ENCODE results near the gene SLC9A7. TPM values are rescaled to one million over a fixed set of nuclear protein-coding genes. Genes with fewer than 3 reads are reported as not detected.
A peak's percentile ranks its signal among the peaks of the same experiment; 100 is the strongest.

The SLC9A7 gene
- total RNA-seq, 2 donors from 2014 or later: 19.2 to 23.0 TPM

GRCh38 chrX:46624090-46624786 lies 134.7 kb downstream of the SLC9A7 start:
- Mint-ChIP-seq H3K27me3 (ENCODE audit: low read depth) (peaks cover 26% of the 10 kb centered on the region), H3K4me3 (no peak overlapping the region), H3K9me3 (peaks cover 0 to 3% of the 10 kb centered on the region in 2 donors), H3K4me1 (ENCODE audit: low read depth) (peaks cover 31% of the 10 kb centered on the region), H3K36me3 (ENCODE audit: insufficient read depth in 2 of 2) (peaks cover 2 to 12% of the 10 kb centered on the region in 2 donors), H3K27ac (no peak overlapping the region)
- DNase-seq (no peak), ATAC-seq (replicated peaks in 1 of 2) (no peak)

GRCh38 chrX:46621572-46621971 lies 137.3 kb downstream of the SLC9A7 start:
- peaks cover 26% of the 10 kb centered on the region for H3K27me3 Mint-ChIP-seq (ENCODE audit: low read depth)
- no peak overlapping the region for H3K27ac Mint-ChIP-seq
- peaks cover 9 to 25% of the 10 kb centered on the region in 2 donors for H3K36me3 Mint-ChIP-seq (ENCODE audit: insufficient read depth in 2 of 2)
- DNase-seq (no peak), ATAC-seq (replicated peaks in 1 of 2) (no peak)
- peaks cover 9% of the 10 kb centered on the region for H3K4me1 Mint-ChIP-seq (ENCODE audit: low read depth)
- H3K9me3 Mint-ChIP-seq: peaks cover 1 to 3% of the 10 kb centered on the region in 2 donors
- H3K4me3 Mint-ChIP-seq: no peak overlapping the region

GRCh38 chrX:46620505-46620904 lies 138.4 kb downstream of the SLC9A7 start:
- ATAC-seq (replicated peaks in 1 of 2): no peak
- H3K27ac Mint-ChIP-seq: no peak overlapping the region
- H3K4me3 Mint-ChIP-seq: no peak overlapping the region
- DNase-seq: no peak
- peaks cover 9 to 25% of the 10 kb centered on the region in 2 donors for H3K36me3 Mint-ChIP-seq (ENCODE audit: insufficient read depth in 2 of 2)
- peaks cover 1 to 2% of the 10 kb centered on the region in 2 donors for H3K9me3 Mint-ChIP-seq
- H3K27me3 Mint-ChIP-seq (ENCODE audit: low read depth): peaks cover 33% of the 10 kb centered on the region
- peaks cover 5% of the 10 kb centered on the region for H3K4me1 Mint-ChIP-seq (ENCODE audit: low read depth)

- Mint-ChIP-seq H3K27me3 (ENCODE audit: low read depth) (peaks cover 33% of the 10 kb centered on the region), H3K9me3 (peaks cover 1 to 2% of the 10 kb centered on the region in 2 donors), H3K36me3 (ENCODE audit: insufficient read depth in 2 of 2) (peaks cover 9 to 25% of the 10 kb centered on the region in 2 donors), H3K4me1 (ENCODE audit: low read depth) (peaks cover 5% of the 10 kb centered on the region), H3K27ac (no peak overlapping the region), H3K4me3 (no peak overlapping the region)
- ATAC-seq (replicated peaks in 1 of 2): no peak
- no peak for DNase-seq
Measured at GRCh38 chrX:46618947-46619346, 140.0 kb downstream of the SLC9A7 start.

GRCh38 chrX:46617906-46618305 lies 141.0 kb downstream of the SLC9A7 start:
- H3K9me3 Mint-ChIP-seq: peaks cover 1 to 2% of the 10 kb centered on the region in 2 donors
- H3K27me3 Mint-ChIP-seq (ENCODE audit: low read depth): peaks cover 28% of the 10 kb centered on the region
- H3K4me1 Mint-ChIP-seq (ENCODE audit: low read depth): peaks cover 5% of the 10 kb centered on the region
- peak in 1 of 2 donors; percentile 36 for ATAC-seq (replicated peaks in 1 of 2)
- peaks cover 9 to 27% of the 10 kb centered on the region in 2 donors for H3K36me3 Mint-ChIP-seq (ENCODE audit: insufficient read depth in 2 of 2)
- peak overlapping the region in 1 of 2 donors; percentile 29 for H3K4me3 Mint-ChIP-seq
- DNase-seq: no peak
- no peak overlapping the region for H3K27ac Mint-ChIP-seq

- Mint-ChIP-seq H3K27me3 (ENCODE audit: low read depth) (peaks cover 10% of the 10 kb centered on the region), H3K36me3 (ENCODE audit: insufficient read depth in 2 of 2) (peaks cover 0 to 6% of the 10 kb centered on the region in 2 donors), H3K4me3 (peak overlapping the region in 1 of 2 donors; percentile 71), H3K27ac (no peak overlapping the region), H3K9me3 (no peaks in the 10 kb centered on the region), H3K4me1 (ENCODE audit: low read depth) (peaks cover 17% of the 10 kb centered on the region)
- DNase-seq (peak in 1 of 2 donors; percentile 10), ATAC-seq (replicated peaks in 1 of 2) (peak; percentile 62 to 84)
Measured at GRCh38 chrX:46611658-46612362, 147.1 kb downstream of the SLC9A7 start.

- Mint-ChIP-seq H3K36me3 (ENCODE audit: insufficient read depth in 2 of 2) (peaks cover 0 to 6% of the 10 kb centered on the region in 2 donors), H3K4me3 (peak overlapping the region in 1 of 2 donors; percentile 18), H3K27me3 (ENCODE audit: low read depth) (no peaks in the 10 kb centered on the region), H3K27ac (no peak overlapping the region), H3K9me3 (no peaks in the 10 kb centered on the region), H3K4me1 (ENCODE audit: low read depth) (peaks cover 17% of the 10 kb centered on the region)
- DNase-seq: no peak
- ATAC-seq (replicated peaks in 1 of 2): no peak
Measured at GRCh38 chrX:46610070-46610658, 148.8 kb downstream of the SLC9A7 start.

GRCh38 chrX:46607916-46608315 lies 151.0 kb downstream of the SLC9A7 start:
- Mint-ChIP-seq H3K4me1 (ENCODE audit: low read depth) (peaks cover 17% of the 10 kb centered on the region), H3K36me3 (ENCODE audit: insufficient read depth in 2 of 2) (peaks cover 0 to 4% of the 10 kb centered on the region in 2 donors), H3K27ac (no peak overlapping the region), H3K9me3 (no peaks in the 10 kb centered on the region), H3K27me3 (ENCODE audit: low read depth) (no peaks in the 10 kb centered on the region), H3K4me3 (no peak overlapping the region)
- ATAC-seq (replicated peaks in 1 of 2) (no peak), DNase-seq (no peak)

GRCh38 chrX:46602468-46603102 lies 156.3 kb downstream of the SLC9A7 start:
- no peak for DNase-seq
- ATAC-seq (replicated peaks in 1 of 2): no peak
- H3K9me3 Mint-ChIP-seq: no peaks in the 10 kb centered on the region
- H3K36me3 Mint-ChIP-seq (ENCODE audit: insufficient read depth in 2 of 2): peaks cover 0 to 2% of the 10 kb centered on the region in 2 donors
- no peak overlapping the region for H3K27ac Mint-ChIP-seq
- no peak overlapping the region for H3K4me3 Mint-ChIP-seq
- no peaks in the 10 kb centered on the region for H3K4me1 Mint-ChIP-seq (ENCODE audit: low read depth)
- peaks cover 15% of the 10 kb centered on the region for H3K27me3 Mint-ChIP-seq (ENCODE audit: low read depth)

- no peaks in the 10 kb centered on the region for H3K9me3 Mint-ChIP-seq
- H3K27ac Mint-ChIP-seq: no peak overlapping the region
Measured at GRCh38 chrX:46601283-46601682, 157.6 kb downstream of the SLC9A7 start.

GRCh38 chrX:46599051-46599560 lies 159.8 kb downstream of the SLC9A7 start:
- ATAC-seq (replicated peaks in 1 of 2) (no peak), DNase-seq (no peak)
- H3K4me1 Mint-ChIP-seq (ENCODE audit: low read depth): peaks cover 8% of the 10 kb centered on the region
- H3K36me3 Mint-ChIP-seq (ENCODE audit: insufficient read depth in 2 of 2): no peaks in the 10 kb centered on the region
- H3K4me3 Mint-ChIP-seq: no peak overlapping the region
- peaks cover 25% of the 10 kb centered on the region for H3K27me3 Mint-ChIP-seq (ENCODE audit: low read depth)
- H3K27ac Mint-ChIP-seq: no peak overlapping the region
- H3K9me3 Mint-ChIP-seq: no peaks in the 10 kb centered on the region

More at GRCh38 chrX:46601283-46601682, 157.6 kb downstream of the SLC9A7 start:
- Mint-ChIP-seq H3K36me3 (ENCODE audit: insufficient read depth in 2 of 2) (no peaks in the 10 kb centered on the region), H3K4me3 (no peak overlapping the region), H3K4me1 (ENCODE audit: low read depth) (no peaks in the 10 kb centered on the region), H3K27me3 (ENCODE audit: low read depth) (peaks cover 15% of the 10 kb centered on the region)
- DNase-seq (no peak), ATAC-seq (replicated peaks in 1 of 2) (no peak)

GRCh38 chrX:46597771-46598170 lies 161.1 kb downstream of the SLC9A7 start:
- Mint-ChIP-seq H3K27ac (no peak overlapping the region), H3K36me3 (ENCODE audit: insufficient read depth in 2 of 2) (no peaks in the 10 kb centered on the region), H3K27me3 (ENCODE audit: low read depth) (peaks cover 24% of the 10 kb centered on the region), H3K9me3 (no peaks in the 10 kb centered on the region), H3K4me1 (ENCODE audit: low read depth) (peaks cover 8% of the 10 kb centered on the region), H3K4me3 (no peak overlapping the region)
- ATAC-seq (replicated peaks in 1 of 2) (no peak), DNase-seq (no peak)
